ENCODE results near the gene ANKMY1. TPM values are rescaled to one million over a fixed set of nuclear protein-coding genes. Genes with fewer than 3 reads are reported as not detected.

The ANKMY1 gene
- total and polyA plus RNA-seq, 2 of the 13 experiments (the other 11 are each of a cell fraction or from before 2014, with no cell fraction given): 11.7 to 18.8 TPM

GRCh38 chr2:240586919-240587800, 29.4 kb upstream of the ANKMY1 start (continued):
- TF ChIP-seq ZXDC (CRISPR knock-in tag; IDR thresholded peaks at IDR 0.05) (no peak), ZNF207 (IDR thresholded peaks at IDR 0.05; ENCODE audit: borderline replicate concordance) (no peak), ZNF329 (CRISPR knock-in tag; IDR thresholded peaks at IDR 0.05; ENCODE audit: low read depth) (no peak), SYNCRIP (IDR thresholded peaks at IDR 0.05; ENCODE audit: insufficient read depth, low read depth, low read length) (no peak), ZNF136 (CRISPR knock-in tag; IDR thresholded peaks at IDR 0.05; ENCODE audit: low read depth) (no peak), ZNF549 (CRISPR knock-in tag; IDR thresholded peaks at IDR 0.05) (no peak), ZNF883 (CRISPR knock-in tag; IDR thresholded peaks at IDR 0.05; ENCODE audit: not compliant biosample characterization) (peak; percentile 53), JUND (CRISPR knock-in tag; IDR thresholded peaks at IDR 0.05) (0 out of 2 replicates have a peak, but pooled peaks have one; percentile 12), ARID2 (CRISPR knock-in tag; IDR thresholded peaks at IDR 0.05; ENCODE audit: borderline replicate concordance) (no peak), FOXA3 (CRISPR knock-in tag; IDR thresholded peaks at IDR 0.05) (no peak), SOX13 (IDR thresholded peaks at IDR 0.05) (no peak), SOX13 (CRISPR knock-in tag; conservative IDR thresholded peaks at IDR 0.05 in 1 of 2, IDR thresholded peaks at IDR 0.05 in 1 of 2) (no peak; a peak in 2 of 4 replicates), CCAR2 (optimal IDR thresholded peaks at IDR 0.05; ENCODE audit: low read depth, low read length) (no peak), ZBTB38 (CRISPR knock-in tag; IDR thresholded peaks at IDR 0.05) (no peak), ZNF354B (CRISPR knock-in tag; IDR thresholded peaks at IDR 0.05) (no peak), ZKSCAN8 (CRISPR knock-in tag; IDR thresholded peaks at IDR 0.05; ENCODE audit: borderline replicate concordance) (no peak), FOXP4 (CRISPR knock-in tag; IDR thresholded peaks at IDR 0.05) (no peak), TRAFD1 (CRISPR knock-in tag; IDR thresholded peaks at IDR 0.05; ENCODE audit: borderline replicate concordance) (no peak), NR1H2 (CRISPR knock-in tag; IDR thresholded peaks at IDR 0.05; ENCODE audit: borderline replicate concordance, low read depth) (no peak)
- TF ChIP-seq, protein P1, sequence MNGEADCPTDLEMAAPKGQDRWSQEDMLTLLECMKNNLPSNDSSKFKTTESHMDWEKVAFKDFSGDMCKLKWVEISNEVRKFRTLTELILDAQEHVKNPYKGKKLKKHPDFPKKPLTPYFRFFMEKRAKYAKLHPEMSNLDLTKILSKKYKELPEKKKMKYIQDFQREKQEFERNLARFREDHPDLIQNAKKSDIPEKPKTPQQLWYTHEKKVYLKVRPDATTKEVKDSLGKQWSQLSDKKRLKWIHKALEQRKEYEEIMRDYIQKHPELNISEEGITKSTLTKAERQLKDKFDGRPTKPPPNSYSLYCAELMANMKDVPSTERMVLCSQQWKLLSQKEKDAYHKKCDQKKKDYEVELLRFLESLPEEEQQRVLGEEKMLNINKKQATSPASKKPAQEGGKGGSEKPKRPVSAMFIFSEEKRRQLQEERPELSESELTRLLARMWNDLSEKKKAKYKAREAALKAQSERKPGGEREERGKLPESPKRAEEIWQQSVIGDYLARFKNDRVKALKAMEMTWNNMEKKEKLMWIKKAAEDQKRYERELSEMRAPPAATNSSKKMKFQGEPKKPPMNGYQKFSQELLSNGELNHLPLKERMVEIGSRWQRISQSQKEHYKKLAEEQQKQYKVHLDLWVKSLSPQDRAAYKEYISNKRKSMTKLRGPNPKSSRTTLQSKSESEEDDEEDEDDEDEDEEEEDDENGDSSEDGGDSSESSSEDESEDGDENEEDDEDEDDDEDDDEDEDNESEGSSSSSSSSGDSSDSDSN (CRISPR knock-in tag; IDR thresholded peaks at IDR 0.05): peak; percentile 6; the same call in 1 of the 2 replicates

Measured in HepG2 (cell line).